GM19395 (cell line): ENCODE data around the gene UCMA.

Experiments
- ATAC-seq: cut with Tn5 transposase; IDR thresholded peaks from one replicate; pipeline ENCODE4 v1.9.1; 2021; ENCODE audit warnings: mild to moderate bottlenecking, moderate library complexity; ENCODE audit not compliant: unreplicated experiment

Gene UCMA

GRCh38 chr10:13189961-13190360, 44.2 kb downstream of the UCMA start:
- no peak for ATAC-seq

- ATAC-seq: no peak
These were observed 45.6 kb downstream of the UCMA start for GRCh38 chr10:13188593-13188992.

DNA sequence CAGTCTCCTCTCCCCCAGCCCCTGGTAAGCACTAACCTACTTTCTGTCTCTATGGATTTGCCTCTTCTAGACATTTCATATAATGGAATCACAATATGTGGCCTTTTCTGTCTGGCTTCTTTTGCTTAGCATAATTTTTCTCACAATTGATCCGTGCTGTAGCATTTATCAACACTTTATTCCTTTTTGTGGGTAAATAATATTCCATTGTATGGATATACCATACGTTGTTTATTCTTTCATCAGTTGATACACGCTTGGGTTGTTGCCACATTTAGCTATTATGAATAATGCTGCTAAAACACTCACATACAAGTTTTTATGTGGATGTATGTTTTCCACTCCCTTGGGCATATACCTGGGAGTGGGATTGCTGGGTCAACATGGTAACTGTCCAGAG, 47.0 kb downstream of the UCMA start:
- ATAC-seq: no peak

GRCh38 chr10:13184730-13185514, 49.3 kb downstream of the UCMA start:
- no peak for ATAC-seq

GRCh38 chr10:13184276-13184675, 49.9 kb downstream of the UCMA start:
- ATAC-seq: no peak

- peak; percentile 63 for ATAC-seq
These were observed 50.5 kb downstream of the UCMA start for GRCh38 chr10:13183625-13184024.

- ATAC-seq: no peak
These were observed 51.8 kb downstream of the UCMA start for GRCh38 chr10:13182424-13182823.

DNA sequence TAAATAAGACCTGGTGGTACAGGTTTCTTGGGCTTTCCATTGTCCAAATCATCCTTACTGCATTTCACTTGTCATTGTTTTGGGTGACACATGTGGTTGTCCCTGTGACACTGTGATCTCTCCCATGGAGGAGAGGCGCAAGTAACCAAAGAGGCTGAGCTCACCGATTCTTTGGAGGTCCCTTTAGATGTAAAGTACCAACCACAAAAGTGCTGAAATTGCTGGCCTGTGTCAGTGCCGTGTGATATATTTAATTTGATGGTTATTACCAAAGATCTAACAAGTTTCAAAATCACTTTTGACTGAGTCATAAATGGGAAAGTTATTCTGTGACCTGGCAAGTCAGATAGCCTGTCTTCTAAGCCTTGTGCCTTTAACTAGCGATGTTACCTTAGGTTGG, 53.4 kb downstream of the UCMA start:
- no peak for ATAC-seq

DNA sequence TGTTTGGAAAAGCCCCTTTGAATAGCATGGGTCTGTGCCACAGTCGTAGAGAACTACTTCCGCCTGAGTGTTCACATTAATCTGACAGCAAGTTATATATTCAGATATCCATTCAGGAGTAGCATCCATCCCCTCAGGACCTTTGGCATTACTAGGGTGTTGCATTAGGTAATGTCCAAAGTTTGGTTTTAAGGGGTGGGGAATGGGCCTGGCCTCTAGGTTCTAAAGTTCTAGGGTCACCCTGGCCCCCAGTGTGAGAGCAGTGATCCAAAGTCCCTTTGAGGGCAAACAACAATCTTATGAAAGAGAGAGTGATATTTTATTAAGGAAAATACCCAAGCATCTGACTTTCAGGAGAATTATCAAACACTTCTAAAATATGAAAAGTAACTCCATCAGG, 60.6 kb downstream of the UCMA start:
- no peak for ATAC-seq
